Urinary bladder (tissue), 4 donors: ENCODE measurements around the gene RSRC2. TPM values are rescaled to one million over a fixed set of nuclear protein-coding genes. Genes with fewer than 3 reads are reported as not detected.

Experiments
- DNase-seq: peaks from one replicate; pipeline ENCODE4 v3.0.0-alpha.2; 2015; ENCODE audit errors: extremely low spot score
- H3K27ac ChIP-seq: one replicate; pipeline ENCODE4 v1.5.1; 2013; ENCODE audit warnings: low read depth, mild to moderate bottlenecking, moderate library complexity
- H3K36me3 ChIP-seq: one replicate; pipeline ENCODE4 v1.6.1; 2013; ENCODE audit warnings: mild to moderate bottlenecking, moderate library complexity; ENCODE audit not compliant: insufficient read depth
- H3K4me1 ChIP-seq: one replicate; pipeline ENCODE4 v1.6.1; 2013; ENCODE audit warnings: mild to moderate bottlenecking, moderate library complexity; ENCODE audit not compliant: insufficient read depth
- H3K4me3 ChIP-seq: one replicate; pipeline ENCODE4 v1.5.1; 2013; ENCODE audit warnings: low read depth, low read length
- WGBS: extraction: QIAGEN DNeasy Blood & Tissue Kit; methylation state at CpG from one replicate; pipeline ENCODE4 v1.1.7; 2013; 5-methylcytosine and 5-hydroxymethylcytosine counted together
- polyA plus RNA-seq: library from polyadenylated mRNA; stranded (reverse); fragments of 200-250 nt; gene quantifications from one replicate; pipeline ENCODE4 v1.2.3, GENCODE V29; 2013
- small RNA-seq: library from RNA; depleted of rRNA; stranded (forward); fragments of <200 nt; gene quantifications from one replicate; pipeline ENCODE3, GENCODE V24; 2014
- total RNA-seq: library from RNA; depleted of rRNA; stranded (reverse); fragments of >200 nt; gene quantifications from one replicate; pipeline ENCODE4 v1.2.3, GENCODE V29; 2014
- donor health status: healthy with polysubstance abuse.
- donor health status: healthy.

The RSRC2 gene
- total and polyA plus RNA-seq, 2 donors: 55.5 to 87.4 TPM

GRCh38 chr12:122460641-122461040 lies 66.1 kb downstream of the RSRC2 start:
- no peaks in the 10 kb centered on the region for H3K36me3 ChIP-seq
- WGBS: 79% methylated on average over 2 of the region's 2 CpGs
- H3K4me1 ChIP-seq: no peaks in the 10 kb centered on the region
- no peak for DNase-seq
- H3K27ac ChIP-seq: no peak overlapping the region
- no peak overlapping the region for H3K4me3 ChIP-seq

GRCh38 chr12:122460061-122460460 lies 66.7 kb downstream of the RSRC2 start:
- Histone ChIP-seq H3K4me3 (no peak overlapping the region), H3K36me3 (no peaks in the 10 kb centered on the region), H3K27ac (no peak overlapping the region), H3K4me1 (no peaks in the 10 kb centered on the region)
- 90% methylated on average over 7 of the region's 7 CpGs for WGBS
- DNase-seq: no peak

- H3K4me1 ChIP-seq: no peaks in the 10 kb centered on the region
- WGBS: 95% methylated on average over 2 of the region's 2 CpGs
- DNase-seq: no peak
- no peak overlapping the region for H3K4me3 ChIP-seq
- no peaks in the 10 kb centered on the region for H3K36me3 ChIP-seq
- H3K27ac ChIP-seq: no peak overlapping the region
These were observed 67.5 kb downstream of the RSRC2 start for GRCh38 chr12:122459211-122459610.

GRCh38 chr12:122458105-122459035 lies 68.4 kb downstream of the RSRC2 start:
- Histone ChIP-seq H3K4me1 (no peaks in the 10 kb centered on the region), H3K27ac (no peak overlapping the region), H3K4me3 (no peak overlapping the region), H3K36me3 (no peaks in the 10 kb centered on the region)
- 96% methylated on average over 17 of the region's 17 CpGs for WGBS
- no peak for DNase-seq

- Histone ChIP-seq H3K27ac (no peak overlapping the region), H3K4me1 (no peaks in the 10 kb centered on the region), H3K4me3 (no peak overlapping the region), H3K36me3 (no peaks in the 10 kb centered on the region)
- DNase-seq: no peak
- 66% methylated on average over 2 of the region's 2 CpGs for WGBS
These were observed 69.1 kb downstream of the RSRC2 start for GRCh38 chr12:122457627-122458026.

GRCh38 chr12:122454739-122455138 lies 72.0 kb downstream of the RSRC2 start:
- H3K27ac ChIP-seq: no peak overlapping the region
- DNase-seq: no peak
- no peaks in the 10 kb centered on the region for H3K4me1 ChIP-seq
- WGBS: 63% methylated on average over 6 of the region's 6 CpGs
- no peaks in the 10 kb centered on the region for H3K36me3 ChIP-seq
- H3K4me3 ChIP-seq: no peak overlapping the region

GRCh38 chr12:122454250-122454721 lies 72.5 kb downstream of the RSRC2 start:
- H3K4me3 ChIP-seq: no peak overlapping the region
- no peaks in the 10 kb centered on the region for H3K4me1 ChIP-seq
- no peak for DNase-seq
- H3K36me3 ChIP-seq: no peaks in the 10 kb centered on the region
- no peak overlapping the region for H3K27ac ChIP-seq
- 87% methylated on average over 12 of the region's 12 CpGs for WGBS

Small RNA genes within 50 kb of the gene (small RNA-seq; reads per million reads assigned to genes)
- gene AC026333.1: not detected
- 0.09 reads per million for gene RF00411

Other genes starting within 250 kb of the RSRC2 start
- 69.2 TPM for gene CLIP1, start 104.3 kb downstream of the RSRC2 start, total RNA-seq
- 53.4 TPM for gene CLIP1, start 104.3 kb downstream of the RSRC2 start, polyA plus RNA-seq
- 50.4 TPM for gene ZCCHC8, start 26.0 kb downstream of the RSRC2 start, total RNA-seq
- 15.9 TPM for gene ZCCHC8, start 26.0 kb downstream of the RSRC2 start, polyA plus RNA-seq
- 73.9 TPM for gene KNTC1, start 313 bp upstream of the RSRC2 start, total RNA-seq
- 4.4 TPM for gene KNTC1, start 313 bp upstream of the RSRC2 start, polyA plus RNA-seq
- gene HCAR2, start 176.4 kb upstream of the RSRC2 start, total RNA-seq: 3.8 TPM
- gene HCAR2, start 176.4 kb upstream of the RSRC2 start, polyA plus RNA-seq: 4.0 TPM
- 2.9 TPM for gene HCAR3, start 189.9 kb upstream of the RSRC2 start, total RNA-seq
- gene HCAR3, start 189.9 kb upstream of the RSRC2 start, polyA plus RNA-seq: 4.1 TPM
- 1.6 TPM for gene HCAR1, start 203.9 kb upstream of the RSRC2 start, total RNA-seq
- 0.46 TPM for gene HCAR1, start 203.9 kb upstream of the RSRC2 start, polyA plus RNA-seq
- gene DENR, start 225.9 kb upstream of the RSRC2 start, total RNA-seq: 49.4 TPM
- 26.2 TPM for gene DENR, start 225.9 kb upstream of the RSRC2 start, polyA plus RNA-seq
- 0.69 TPM for gene CCDC62, start 247.6 kb upstream of the RSRC2 start, total RNA-seq
- 0.05 TPM for gene CCDC62, start 247.6 kb upstream of the RSRC2 start, polyA plus RNA-seq